Measurements from ENCODE around the gene DCAF5.
"Not testable (repeated sequence)": the region's sequence is repeated elsewhere in the genome, so short reads cannot be mapped to it uniquely, and the experiment has no call there.

DNA sequence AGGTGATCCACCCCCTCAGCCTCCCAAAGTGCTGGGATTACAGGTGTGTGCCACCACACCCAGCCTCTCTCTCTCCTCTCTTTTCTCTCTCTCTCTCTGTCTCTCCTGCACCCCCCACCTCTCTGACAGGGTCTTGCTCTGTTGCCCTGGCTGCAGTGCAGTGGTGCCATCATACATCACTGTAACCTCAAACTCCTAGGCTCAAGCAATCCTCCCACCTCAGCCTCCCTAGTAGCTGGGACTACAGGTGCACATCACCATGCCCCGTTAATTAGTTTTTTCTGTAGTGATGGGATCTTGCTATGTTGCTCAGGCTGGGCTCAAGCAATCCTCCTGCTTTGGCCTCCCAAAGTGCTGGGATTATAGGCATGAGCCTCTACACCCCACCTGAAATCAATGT is 29.7 kb upstream of the DCAF5 start:
- TF ChIP-seq, protein P1, sequence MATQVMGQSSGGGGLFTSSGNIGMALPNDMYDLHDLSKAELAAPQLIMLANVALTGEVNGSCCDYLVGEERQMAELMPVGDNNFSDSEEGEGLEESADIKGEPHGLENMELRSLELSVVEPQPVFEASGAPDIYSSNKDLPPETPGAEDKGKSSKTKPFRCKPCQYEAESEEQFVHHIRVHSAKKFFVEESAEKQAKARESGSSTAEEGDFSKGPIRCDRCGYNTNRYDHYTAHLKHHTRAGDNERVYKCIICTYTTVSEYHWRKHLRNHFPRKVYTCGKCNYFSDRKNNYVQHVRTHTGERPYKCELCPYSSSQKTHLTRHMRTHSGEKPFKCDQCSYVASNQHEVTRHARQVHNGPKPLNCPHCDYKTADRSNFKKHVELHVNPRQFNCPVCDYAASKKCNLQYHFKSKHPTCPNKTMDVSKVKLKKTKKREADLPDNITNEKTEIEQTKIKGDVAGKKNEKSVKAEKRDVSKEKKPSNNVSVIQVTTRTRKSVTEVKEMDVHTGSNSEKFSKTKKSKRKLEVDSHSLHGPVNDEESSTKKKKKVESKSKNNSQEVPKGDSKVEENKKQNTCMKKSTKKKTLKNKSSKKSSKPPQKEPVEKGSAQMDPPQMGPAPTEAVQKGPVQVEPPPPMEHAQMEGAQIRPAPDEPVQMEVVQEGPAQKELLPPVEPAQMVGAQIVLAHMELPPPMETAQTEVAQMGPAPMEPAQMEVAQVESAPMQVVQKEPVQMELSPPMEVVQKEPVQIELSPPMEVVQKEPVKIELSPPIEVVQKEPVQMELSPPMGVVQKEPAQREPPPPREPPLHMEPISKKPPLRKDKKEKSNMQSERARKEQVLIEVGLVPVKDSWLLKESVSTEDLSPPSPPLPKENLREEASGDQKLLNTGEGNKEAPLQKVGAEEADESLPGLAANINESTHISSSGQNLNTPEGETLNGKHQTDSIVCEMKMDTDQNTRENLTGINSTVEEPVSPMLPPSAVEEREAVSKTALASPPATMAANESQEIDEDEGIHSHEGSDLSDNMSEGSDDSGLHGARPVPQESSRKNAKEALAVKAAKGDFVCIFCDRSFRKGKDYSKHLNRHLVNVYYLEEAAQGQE (IDR thresholded peaks at IDR 0.05; ENCODE audit: insufficient replicate concordance, low read depth): not testable (repeated sequence)
- TF ChIP-seq, protein P2, sequence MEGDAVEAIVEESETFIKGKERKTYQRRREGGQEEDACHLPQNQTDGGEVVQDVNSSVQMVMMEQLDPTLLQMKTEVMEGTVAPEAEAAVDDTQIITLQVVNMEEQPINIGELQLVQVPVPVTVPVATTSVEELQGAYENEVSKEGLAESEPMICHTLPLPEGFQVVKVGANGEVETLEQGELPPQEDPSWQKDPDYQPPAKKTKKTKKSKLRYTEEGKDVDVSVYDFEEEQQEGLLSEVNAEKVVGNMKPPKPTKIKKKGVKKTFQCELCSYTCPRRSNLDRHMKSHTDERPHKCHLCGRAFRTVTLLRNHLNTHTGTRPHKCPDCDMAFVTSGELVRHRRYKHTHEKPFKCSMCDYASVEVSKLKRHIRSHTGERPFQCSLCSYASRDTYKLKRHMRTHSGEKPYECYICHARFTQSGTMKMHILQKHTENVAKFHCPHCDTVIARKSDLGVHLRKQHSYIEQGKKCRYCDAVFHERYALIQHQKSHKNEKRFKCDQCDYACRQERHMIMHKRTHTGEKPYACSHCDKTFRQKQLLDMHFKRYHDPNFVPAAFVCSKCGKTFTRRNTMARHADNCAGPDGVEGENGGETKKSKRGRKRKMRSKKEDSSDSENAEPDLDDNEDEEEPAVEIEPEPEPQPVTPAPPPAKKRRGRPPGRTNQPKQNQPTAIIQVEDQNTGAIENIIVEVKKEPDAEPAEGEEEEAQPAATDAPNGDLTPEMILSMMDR (IDR thresholded peaks at IDR 0.05; ENCODE audit: insufficient read depth, low read length): not testable (repeated sequence)

All from HL-60 (cell line).